ENCODE results near the gene CLDN12.

DNA sequence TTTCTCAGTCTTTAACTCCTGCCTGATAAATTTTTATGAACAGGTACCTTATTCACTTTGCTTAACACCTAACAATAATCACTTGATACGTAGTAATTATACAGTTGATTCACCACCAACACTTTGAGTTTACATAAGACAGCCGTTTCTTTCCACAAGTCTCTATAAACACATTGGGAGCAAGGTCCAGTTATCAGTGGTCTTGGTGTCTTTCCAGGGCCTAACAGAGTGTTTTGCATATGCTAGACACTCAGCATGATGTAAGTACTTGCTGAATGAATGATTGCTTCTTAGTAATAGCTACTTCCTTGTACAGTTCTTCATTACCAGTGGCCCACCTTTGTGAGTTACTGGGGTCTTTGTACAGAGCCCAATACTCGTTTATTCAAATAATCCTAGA lies 6.4 kb downstream of the CLDN12 start:
- TF ChIP-seq POLR2AphosphoS5 (IDR thresholded peaks at IDR 0.05; ENCODE audit: low read depth, low read length) (no peak), TAF1 (IDR thresholded peaks at IDR 0.05; ENCODE audit: borderline replicate concordance, insufficient read depth, low read length) (no peak), SIN3A (IDR thresholded peaks at IDR 0.05; ENCODE audit: borderline replicate concordance, insufficient read depth, low read length) (no peak), FOXP2 (optimal IDR thresholded peaks at IDR 0.05; ENCODE audit: borderline replicate concordance, extremely low read depth, extremely low read length, insufficient read depth) (no peak)
- TF ChIP-seq, protein P1, sequence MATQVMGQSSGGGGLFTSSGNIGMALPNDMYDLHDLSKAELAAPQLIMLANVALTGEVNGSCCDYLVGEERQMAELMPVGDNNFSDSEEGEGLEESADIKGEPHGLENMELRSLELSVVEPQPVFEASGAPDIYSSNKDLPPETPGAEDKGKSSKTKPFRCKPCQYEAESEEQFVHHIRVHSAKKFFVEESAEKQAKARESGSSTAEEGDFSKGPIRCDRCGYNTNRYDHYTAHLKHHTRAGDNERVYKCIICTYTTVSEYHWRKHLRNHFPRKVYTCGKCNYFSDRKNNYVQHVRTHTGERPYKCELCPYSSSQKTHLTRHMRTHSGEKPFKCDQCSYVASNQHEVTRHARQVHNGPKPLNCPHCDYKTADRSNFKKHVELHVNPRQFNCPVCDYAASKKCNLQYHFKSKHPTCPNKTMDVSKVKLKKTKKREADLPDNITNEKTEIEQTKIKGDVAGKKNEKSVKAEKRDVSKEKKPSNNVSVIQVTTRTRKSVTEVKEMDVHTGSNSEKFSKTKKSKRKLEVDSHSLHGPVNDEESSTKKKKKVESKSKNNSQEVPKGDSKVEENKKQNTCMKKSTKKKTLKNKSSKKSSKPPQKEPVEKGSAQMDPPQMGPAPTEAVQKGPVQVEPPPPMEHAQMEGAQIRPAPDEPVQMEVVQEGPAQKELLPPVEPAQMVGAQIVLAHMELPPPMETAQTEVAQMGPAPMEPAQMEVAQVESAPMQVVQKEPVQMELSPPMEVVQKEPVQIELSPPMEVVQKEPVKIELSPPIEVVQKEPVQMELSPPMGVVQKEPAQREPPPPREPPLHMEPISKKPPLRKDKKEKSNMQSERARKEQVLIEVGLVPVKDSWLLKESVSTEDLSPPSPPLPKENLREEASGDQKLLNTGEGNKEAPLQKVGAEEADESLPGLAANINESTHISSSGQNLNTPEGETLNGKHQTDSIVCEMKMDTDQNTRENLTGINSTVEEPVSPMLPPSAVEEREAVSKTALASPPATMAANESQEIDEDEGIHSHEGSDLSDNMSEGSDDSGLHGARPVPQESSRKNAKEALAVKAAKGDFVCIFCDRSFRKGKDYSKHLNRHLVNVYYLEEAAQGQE (IDR thresholded peaks at IDR 0.05; ENCODE audit: insufficient read depth in 1 of 2, low read depth in 2 of 2, low read length in 2 of 2) = no peak
